ENCODE results near the gene TOX2. TPM values are rescaled to one million over a fixed set of nuclear protein-coding genes. Genes with fewer than 3 reads are reported as not detected.
"Not testable (repeated sequence)": the region's sequence is repeated elsewhere in the genome, so short reads cannot be mapped to it uniquely, and the experiment has no call there.

The TOX2 gene
- polyA plus RNA-seq, 1 donor, result 2.3 TPM

DNA sequence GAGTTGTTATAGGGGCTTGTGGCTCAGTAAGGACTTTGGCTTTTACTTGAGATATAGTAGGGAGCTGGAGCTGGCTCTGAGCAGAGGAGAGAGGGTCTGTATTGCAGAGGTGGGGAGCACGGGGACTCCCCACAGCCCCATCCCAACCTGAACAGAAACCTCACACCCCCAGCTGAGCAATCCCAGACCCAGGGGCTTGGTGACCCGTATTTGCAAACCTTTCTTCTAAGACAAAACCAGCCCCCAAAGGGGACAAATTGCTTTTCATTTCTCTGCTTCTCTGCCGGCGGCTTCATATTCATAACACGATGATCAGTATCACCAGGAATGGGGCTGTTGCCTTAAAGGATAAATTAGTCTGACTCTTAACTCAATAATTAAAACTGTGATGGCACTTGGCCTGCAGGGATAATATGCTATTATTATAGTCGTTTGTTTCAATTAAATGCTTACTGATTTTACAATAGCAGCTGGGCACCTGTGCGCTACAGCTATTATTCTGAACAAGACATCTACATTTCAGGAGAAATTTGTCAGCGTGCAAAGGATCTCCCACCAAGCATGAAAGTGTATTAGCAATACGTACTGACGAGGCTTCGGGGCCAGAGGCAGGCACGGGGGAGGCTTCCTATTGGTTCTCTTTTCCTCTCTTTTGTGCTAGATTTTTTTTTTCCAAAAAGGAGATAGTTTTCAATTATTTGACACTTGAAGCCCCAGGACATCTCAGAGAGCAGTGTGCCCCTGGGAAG is 118.1 kb downstream of the TOX2 start:
- DNase-seq (ENCODE audit: low read depth), result no peak

DNA sequence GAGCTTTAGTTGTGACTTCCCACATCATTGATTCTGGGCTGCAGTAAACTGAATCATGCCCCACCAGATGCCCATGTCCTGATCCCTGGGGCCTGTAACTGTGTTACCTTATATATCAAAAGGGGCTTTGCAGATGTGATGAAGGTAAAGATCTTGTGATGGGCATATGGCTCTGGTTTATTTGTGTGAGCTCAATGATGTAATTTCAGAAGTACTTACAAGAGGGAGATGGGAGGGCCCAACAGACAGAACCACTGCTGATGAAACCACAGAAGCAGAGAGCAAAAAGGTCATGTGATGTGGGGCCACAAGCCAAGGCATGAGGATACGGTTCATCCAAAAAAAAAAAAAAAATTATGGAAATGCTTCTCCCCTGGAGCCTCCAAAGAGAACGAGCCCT is 118.7 kb downstream of the TOX2 start:
- no peak for DNase-seq (ENCODE audit: low read depth)

- DNase-seq (ENCODE audit: low read depth), result no peak
Observed at GRCh38 chr20:44033873-44034272, 119.2 kb downstream of the TOX2 start.

DNA sequence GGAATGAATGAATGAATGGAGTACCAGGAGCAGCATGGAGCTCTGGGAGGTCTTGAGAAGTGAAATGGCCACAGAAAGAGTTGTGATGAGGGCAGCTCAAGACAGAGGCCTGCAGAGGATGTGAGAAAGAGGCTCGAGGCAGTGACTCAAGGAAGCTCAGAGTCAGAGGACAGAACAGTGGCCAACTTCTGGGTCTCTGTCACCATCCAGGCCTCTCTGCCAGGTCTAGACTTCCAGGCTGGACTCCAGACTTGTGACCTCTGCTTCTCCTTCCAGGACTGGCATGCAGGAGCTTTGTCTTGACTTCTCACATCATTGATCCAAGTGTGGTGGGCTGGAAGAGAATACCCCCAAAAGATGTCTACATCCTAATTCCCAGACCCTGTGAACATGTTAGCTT is 119.8 kb downstream of the TOX2 start:
- no peak for DNase-seq (ENCODE audit: low read depth)

DNA sequence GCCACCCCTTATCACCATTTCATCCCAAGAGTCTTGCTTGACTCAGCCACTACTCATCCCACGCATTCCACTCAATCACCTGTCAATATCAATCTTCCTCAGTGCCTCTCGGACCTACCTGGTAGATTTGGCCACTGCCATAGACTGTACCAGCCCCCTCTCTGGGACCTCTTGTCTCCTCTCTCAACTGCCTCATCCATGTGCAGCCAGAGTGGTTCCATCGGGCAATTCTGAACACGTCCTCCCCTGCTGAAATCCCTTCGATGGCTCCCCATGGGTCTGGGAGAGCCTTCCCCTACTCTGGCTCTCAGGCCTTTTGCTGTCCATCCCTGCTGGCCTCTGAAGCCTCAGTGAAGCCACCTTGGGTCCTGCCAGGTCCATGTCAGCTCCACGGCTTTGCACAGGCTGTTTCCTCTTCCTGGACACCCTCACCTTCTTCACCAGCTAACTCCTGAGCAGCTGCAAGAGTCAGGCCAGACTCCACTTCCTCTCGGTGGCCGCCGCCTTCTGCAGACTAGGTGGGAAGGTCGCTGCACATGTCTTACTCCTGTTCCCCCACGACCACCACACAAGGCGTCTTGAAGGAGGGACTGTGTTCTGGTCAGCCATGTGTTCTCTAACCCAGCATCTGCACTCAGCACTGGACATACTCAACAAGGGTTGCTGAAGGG is 120.4 kb downstream of the TOX2 start:
- no peak for DNase-seq (ENCODE audit: low read depth)

GRCh38 chr20:44035924-44036323 is 121.3 kb downstream of the TOX2 start:
- no peak for DNase-seq (ENCODE audit: low read depth)

- DNase-seq (ENCODE audit: low read depth), result no peak
Observed at GRCh38 chr20:44036441-44036840, 121.8 kb downstream of the TOX2 start.

DNA sequence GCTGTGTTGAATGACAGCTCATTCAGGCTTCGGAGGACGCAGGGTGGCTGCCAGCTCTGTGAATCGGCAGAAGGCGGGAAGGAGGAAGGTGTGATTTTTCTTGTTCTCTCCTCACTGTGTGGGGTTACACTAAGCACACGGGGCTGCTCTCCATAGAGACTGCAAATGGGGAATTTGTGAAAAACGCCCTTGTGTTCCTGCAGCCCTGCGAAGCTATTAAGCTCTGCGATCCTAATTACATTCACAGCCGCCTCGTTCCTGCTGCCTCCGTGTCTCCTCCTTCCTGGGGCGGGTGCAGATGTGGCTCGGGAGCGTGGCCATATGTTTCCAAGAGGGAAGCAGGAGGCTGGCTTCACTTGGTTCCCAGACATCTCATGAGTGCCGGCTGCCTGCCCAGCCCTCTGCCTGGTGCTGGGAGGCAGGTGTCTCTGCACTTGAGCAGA is 124.0 kb downstream of the TOX2 start:
- no peak for DNase-seq (ENCODE audit: low read depth)

- no peak for DNase-seq (ENCODE audit: low read depth)
Observed at GRCh38 chr20:44039147-44039546, 124.5 kb downstream of the TOX2 start.

GRCh38 chr20:44039741-44040140 is 125.1 kb downstream of the TOX2 start:
- DNase-seq (ENCODE audit: low read depth), result no peak

DNA sequence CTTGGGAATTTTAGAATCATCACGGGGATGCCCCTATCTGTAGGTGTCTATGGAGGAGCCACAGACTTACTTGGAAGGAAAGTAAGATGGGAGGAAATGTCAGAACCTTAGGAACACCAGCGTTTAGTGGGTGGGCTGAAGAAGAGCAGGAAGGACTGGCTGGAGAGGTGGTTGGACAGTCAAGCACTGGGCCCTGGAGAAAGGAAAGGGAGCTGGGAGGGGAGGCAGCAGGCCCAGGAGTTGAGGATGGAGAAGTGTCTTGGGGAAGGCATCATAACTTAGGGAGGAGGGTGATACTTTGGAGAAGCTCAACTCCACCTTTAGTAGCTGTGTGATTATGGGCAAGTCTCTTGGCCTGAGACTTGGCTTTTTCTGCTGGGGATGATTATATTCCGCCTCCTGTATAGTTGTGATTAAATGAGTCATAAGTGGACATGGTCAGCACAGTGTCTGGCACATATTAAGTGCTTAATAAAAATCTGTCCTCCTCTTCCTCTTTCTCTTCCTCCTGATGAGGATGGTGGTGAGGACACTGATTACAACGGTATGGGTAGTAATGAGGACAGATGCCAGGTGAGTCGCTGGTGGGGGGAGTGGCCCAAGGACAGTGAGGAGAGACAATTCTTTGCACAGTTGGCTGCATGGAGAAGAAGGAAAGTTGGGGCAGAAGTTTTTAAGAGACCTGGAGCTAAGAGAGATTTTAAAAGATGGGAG is 125.7 kb downstream of the TOX2 start:
- DNase-seq (ENCODE audit: low read depth), result no peak

DNA sequence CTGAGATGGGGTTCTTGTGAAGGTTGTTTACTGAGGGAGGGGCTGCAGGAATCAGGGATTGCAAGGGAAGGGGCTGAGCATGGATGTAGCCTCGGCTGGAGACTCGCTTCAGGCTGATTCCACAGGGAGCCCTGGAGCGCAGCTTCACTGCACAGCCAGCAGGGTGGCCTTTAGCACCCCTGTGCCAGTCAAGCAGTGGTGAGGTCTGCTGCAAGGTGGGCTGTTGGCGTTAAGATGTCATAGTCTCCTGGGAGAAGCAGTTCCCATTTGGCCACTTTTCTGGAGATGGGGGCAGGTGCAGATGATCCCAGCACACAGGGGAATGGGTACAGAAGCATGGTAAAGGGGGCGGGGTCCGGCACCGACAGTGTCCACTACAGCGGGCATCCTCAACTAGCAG is 126.3 kb downstream of the TOX2 start:
- no peak for DNase-seq (ENCODE audit: low read depth)

DNA sequence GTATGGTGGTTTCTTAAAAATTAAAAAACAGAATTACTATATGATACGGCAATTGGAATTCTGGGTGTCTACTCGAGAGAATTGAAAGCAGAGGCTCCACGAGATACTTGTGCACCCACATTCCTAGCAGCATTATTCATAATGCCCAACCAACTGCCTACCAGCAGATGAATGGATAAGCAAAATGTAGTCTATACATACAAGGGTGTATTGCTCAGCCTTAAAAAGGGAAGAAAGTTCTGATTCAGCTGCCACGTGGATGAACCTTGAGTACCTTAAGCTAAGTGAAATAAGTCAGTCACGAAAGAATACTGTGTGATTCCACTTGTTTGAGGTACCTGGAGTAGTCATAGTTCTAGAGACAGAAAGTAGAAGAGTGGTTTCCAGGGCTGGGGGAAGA is 130.1 kb downstream of the TOX2 start:
- not testable (repeated sequence) for DNase-seq (ENCODE audit: low read depth)

DNA sequence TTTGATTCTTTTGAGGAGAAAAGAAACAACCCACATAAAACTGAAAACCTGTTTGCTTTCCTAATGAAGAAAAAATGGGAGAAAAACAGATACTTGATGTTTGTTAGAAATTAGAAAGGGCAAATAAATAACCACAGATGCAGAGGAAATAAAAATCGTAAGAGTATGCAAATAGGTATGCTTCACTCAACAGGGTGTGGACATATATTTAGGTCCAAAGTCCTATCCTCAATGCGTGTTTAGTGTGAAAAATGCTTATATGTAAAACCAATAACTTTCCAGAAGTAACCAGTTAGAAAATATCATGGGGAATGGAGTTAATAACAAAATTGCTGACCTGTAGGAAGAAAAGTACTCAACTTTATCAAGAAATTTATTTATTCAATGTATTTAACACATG is 135.7 kb downstream of the TOX2 start:
- DNase-seq (ENCODE audit: low read depth), result no peak

- no peak for DNase-seq (ENCODE audit: low read depth)
Observed at GRCh38 chr20:44050925-44051660, 136.4 kb downstream of the TOX2 start.

- DNase-seq (ENCODE audit: low read depth), result no peak
Observed at GRCh38 chr20:44051661-44052000, 137.0 kb downstream of the TOX2 start.

- DNase-seq (ENCODE audit: low read depth), result no peak
Observed at GRCh38 chr20:44052166-44052565, 137.5 kb downstream of the TOX2 start.

- DNase-seq (ENCODE audit: low read depth), result no peak
Observed at GRCh38 chr20:44053046-44053445, 138.4 kb downstream of the TOX2 start.

DNA sequence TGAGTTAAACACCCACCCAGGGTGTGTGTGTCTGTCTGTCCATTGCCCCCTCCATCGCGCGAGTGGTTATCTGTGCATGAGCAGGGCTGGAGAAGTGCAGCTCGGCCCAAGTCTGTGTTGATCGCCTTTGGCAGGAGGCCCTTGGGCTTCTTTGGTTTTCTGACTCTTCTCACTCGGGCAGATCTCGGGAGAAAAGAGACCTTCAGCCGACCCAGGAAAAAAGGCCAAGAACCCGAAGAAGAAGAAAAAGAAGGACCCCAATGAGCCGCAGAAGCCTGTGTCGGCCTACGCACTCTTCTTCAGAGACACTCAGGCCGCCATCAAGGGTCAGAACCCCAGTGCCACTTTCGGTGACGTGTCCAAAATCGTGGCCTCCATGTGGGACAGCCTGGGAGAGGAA is 139.5 kb downstream of the TOX2 start:
- no peak for DNase-seq (ENCODE audit: low read depth)

- DNase-seq (ENCODE audit: low read depth), result no peak
Observed at GRCh38 chr20:44054849-44055248, 140.2 kb downstream of the TOX2 start.

DNA sequence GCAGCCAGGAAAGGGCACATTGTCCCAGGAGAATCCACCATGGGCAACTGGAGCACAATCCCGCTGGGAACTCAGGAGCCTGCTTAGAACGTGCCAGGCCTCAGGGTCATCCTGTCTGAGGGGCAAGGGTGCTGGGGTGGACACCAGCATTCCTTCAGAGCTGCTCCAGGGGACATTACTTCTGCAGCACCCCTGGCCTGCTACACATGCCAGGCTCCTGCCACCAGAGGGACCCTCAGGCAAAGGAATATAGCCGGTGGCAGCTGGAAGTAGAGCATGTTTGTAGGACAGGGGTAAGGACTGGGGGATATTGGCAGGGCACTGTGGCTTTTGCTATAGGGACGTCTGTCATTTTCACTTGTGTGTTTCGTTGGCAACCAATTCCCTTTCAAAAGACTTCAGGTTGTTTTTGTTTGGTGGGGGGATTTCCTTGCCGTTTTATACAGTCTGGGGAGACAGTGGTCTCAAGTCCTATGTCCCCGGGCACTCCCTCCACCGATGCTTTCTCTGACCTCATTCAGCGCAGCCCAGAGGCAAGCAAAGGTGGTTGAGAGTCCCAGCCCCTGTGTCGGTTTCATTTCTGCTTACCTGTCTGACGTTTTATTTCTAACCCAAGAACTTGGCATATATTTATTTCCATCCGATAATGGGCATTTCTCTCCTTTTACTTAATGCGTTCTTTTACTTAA is 141.5 kb downstream of the TOX2 start:
- DNase-seq (ENCODE audit: low read depth), result no peak
